NCI-H748 (cell line): Measurements from ENCODE around the gene DNAJC1.
A peak's percentile ranks its signal among the peaks of the same experiment; 100 is the strongest.
"Not testable (repeated sequence)": the region's sequence is repeated elsewhere in the genome, so short reads cannot be mapped to it uniquely, and the experiment has no call there.

Source experiments
- DNase-seq: peaks from one replicate; lab custom pipeline; 2025; ENCODE audit not compliant: unreplicated experiment; lab: John Stamatoyannopoulos, UW

Gene DNAJC1

GRCh38 chr10:21733710-21734109, 269.8 kb downstream of the DNAJC1 start:
- DNase-seq: peak; percentile 4

- peak; percentile 69 for DNase-seq
Measured at GRCh38 chr10:21732067-21732772, 271.3 kb downstream of the DNAJC1 start.

GRCh38 chr10:21728618-21729017, 274.9 kb downstream of the DNAJC1 start:
- no peak for DNase-seq

- DNase-seq: no peak
Measured at GRCh38 chr10:21727452-21728168, 275.9 kb downstream of the DNAJC1 start.

- no peak for DNase-seq
Measured at GRCh38 chr10:21726601-21727225, 276.8 kb downstream of the DNAJC1 start.

- peak; percentile 97 for DNase-seq
Measured at GRCh38 chr10:21724687-21725367, 278.7 kb downstream of the DNAJC1 start.

GRCh38 chr10:21724020-21724589, 279.4 kb downstream of the DNAJC1 start:
- peak; percentile 7 for DNase-seq

- DNase-seq: no peak
Measured at GRCh38 chr10:21722209-21722608, 281.3 kb downstream of the DNAJC1 start.

- no peak for DNase-seq
Measured at GRCh38 chr10:21721000-21721665, 282.4 kb downstream of the DNAJC1 start.

GRCh38 chr10:21720090-21720489, 283.4 kb downstream of the DNAJC1 start:
- no peak for DNase-seq

- no peak for DNase-seq
Measured at GRCh38 chr10:21719502-21719901, 284.0 kb downstream of the DNAJC1 start.

- not testable (repeated sequence) for DNase-seq
Measured at GRCh38 chr10:21717437-21718054, 286.0 kb downstream of the DNAJC1 start.

- no peak for DNase-seq
Measured at GRCh38 chr10:21715531-21716195, 287.9 kb downstream of the DNAJC1 start.

GRCh38 chr10:21712975-21713374, 290.6 kb downstream of the DNAJC1 start:
- no peak for DNase-seq

GRCh38 chr10:21707498-21707897, 296.0 kb downstream of the DNAJC1 start:
- DNase-seq: no peak
